ENCODE measurements around the gene DIS3L.
"Not testable (repeated sequence)": the region's sequence is repeated elsewhere in the genome, so short reads cannot be mapped to it uniquely, and the experiment has no call there.

DIS3L gene

DNA sequence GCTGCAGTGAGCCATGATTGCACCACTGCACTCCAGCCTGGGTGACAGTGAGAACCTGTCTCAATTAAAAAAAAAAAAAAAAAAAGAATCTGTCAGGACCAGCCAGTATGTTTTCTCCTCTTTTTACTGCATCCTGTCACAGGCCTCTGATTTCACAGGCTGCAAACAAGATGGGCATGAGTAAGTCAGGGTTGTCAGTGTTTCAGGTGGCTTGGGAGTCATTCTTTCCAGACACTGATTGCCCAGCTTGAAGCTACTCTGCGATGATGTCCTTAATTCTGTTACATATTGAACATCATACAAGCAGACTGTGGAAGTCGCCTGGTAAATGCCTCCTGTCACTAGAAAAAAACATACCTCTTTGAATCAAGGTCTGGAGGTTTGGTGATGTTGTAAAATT is 18.8 kb downstream of the DIS3L start:
- DNase-seq, result no peak

DNA sequence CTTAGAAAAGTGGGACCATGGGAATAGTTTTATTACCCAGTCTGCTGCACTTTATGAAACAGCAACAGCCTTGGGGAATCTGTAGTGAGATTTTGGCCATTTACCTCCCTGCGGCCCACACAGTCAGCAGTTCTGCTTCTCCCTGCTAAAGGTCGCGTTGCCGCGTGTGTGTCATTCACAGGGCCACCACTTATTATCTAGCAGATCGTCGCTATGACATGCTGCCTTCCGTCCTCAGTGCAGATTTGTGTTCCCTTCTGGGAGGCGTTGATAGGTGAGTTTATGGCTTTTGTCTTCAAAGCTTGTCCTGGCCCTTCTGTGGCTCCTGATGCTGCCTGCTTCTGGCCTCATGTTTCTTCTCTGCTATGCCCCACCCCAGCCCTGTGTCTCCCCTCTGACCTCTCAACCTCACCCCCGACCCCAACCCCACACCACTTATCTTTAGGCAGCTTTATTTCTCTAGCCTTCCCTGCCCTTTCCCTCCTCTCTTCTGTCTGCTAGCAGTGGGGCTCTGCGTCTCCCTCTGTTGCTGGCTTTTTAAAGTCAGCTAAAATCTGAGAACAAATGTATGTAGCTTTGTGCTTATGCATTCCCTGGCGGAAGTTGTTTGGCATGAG is 30.1 kb downstream of the DIS3L start:
- no peak for DNase-seq

DNA sequence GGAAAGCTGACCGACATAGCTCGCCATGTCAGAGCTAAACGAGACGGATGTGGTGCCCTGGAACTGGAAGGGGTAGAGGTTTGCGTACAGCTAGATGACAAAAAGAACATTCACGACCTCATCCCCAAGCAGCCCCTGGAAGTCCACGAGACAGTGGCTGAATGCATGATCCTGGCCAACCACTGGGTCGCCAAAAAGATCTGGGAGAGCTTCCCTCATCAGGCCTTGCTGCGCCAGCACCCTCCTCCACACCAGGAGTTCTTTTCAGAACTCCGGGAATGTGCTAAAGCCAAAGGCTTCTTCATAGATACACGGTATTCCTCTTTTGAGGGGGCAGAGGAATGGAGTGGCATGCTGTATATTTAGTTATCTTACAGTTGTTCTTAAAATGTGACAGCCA is 32.7 kb downstream of the DIS3L start:
- no peak for DNase-seq

DNA sequence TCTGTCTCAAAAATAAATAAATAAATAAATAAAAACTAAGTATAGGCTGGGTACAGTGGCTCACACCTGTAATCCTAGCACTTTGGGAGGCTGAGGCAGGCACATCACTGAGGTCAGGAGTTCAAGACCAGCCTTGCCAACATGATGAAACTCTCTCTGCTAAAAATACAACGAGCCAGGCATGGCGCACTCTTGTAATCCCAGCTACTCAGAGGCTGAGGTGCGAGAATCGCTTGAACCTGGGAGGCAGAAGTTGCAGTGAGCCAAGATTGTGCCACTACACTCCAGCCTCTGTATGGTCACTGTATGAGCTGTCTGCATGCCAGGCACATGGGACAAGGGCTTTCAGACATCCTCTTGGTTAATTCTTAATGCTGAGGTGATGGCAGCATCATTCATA is 34.4 kb downstream of the DIS3L start:
- DNase-seq, result no peak

DNA sequence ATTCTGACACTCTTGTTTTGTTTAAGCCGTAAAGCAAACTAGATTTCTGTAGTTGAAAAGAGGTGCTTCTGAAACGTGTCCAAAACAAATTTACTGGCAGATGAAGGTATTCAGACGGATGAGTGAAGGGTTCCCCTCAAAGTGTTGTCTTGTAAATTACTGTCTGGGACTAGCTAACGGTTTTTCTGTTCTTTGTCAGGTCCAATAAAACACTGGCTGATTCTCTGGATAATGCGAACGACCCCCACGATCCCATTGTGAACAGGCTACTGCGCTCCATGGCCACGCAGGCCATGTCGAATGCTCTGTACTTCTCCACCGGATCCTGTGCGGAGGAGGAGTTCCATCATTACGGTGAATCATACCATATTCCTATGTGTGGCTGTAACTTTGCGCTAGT is 35.4 kb downstream of the DIS3L start:
- DNase-seq, result no peak

DNA sequence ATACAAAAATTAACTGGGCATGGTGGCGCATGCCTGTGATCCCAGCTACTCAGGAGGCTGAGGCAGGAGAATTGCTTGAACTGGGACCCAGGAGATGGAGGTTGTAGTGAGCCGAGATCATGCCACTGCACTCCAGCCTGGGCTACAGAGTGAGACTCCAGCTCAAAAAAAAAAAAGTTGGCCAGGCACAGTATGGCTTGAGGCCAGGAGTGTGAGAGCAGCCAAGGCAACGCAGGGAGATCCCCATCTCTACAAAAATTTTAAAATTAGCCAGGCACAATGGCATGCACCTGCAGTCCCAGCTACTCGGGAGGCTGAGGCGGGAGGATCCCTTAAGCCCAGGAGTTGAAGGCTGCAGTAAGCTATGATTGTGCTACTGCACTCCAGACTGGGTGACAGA is 55.2 kb downstream of the DIS3L start:
- not testable (repeated sequence) for DNase-seq

DNA sequence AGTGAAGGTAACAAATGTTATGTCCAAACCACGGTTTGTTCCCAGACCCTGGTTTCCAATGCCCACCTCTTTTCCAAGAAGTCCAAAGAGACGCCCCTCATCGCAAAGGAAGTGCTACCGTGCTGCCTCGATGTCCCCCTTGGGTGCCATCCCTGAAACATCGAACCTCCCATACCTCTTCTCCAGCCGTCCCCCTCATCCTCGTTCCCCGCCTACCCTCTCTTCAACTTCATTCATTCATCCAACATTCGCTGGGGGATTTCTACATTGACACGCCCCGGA is 62.6 kb downstream of the DIS3L start:
- DNase-seq, result no peak

DNA sequence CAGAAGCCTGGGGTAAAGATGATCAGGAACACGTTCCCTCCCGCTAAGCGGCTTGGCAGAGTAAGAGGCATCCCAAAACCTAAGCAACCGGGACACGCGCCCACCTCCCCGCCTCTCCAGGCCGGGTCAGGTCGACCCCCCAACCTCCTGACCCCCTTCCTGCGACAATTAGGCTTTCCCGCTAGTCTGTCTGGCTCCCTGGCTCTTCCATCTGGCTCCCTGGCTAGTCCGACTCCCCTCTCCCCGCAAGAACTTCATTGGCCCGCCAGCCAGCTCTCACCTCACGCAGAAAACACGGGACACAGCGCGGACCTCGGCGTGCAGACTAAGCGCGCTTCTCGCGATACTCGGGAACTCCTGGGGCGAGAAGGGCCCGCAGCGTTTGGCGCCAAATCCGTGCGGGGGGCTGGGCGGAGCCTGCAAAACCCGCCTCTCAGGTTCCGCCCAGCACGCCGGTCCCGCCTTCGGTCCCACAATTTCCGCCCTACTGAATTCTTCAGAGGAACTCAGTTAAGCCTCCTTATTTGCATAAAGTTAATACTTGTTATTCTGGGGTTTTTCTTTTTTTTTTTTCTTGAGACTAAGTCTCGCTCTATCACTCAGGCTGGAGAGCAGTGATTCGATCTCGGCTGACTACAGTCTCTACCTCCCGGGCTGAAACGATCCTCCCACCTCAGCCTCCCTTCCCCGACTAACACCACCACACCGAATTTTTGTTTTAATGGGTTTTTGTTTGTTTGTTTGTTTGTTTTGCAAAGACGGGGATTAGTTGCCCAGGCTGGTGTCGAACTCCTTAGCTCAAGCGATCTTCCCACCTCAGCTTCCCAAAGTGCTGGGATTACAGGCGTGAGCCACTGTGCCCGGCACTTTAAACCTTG is 63.2 kb downstream of the DIS3L start, which contains the start of gene TIPIN:
TSS of gene TIPIN (minus strand) at position 327 of the 878 bp plus-strand sequence. CDS start 3,738 bp downstream, outside the sequence.
- DNase-seq, result no peak

DNA sequence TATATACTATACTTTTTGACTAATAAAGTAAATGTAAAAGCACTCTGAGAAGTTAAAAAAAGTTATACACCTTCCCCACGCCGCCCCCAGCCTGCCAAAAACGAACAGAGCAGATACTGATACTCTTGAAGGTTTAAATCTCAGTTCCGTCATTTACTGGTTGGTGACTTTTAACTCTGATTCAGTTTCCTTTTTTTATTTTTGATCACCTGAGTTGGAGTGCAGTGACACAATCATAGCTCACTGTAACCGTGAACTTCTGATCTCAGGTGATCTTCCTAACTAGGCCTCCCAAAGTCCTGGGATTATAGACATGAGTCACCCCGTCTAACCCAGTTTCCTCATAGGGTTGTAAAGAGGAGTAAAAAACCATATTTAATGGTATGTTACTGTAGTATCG is 66.4 kb downstream of the DIS3L start:
- DNase-seq, result no peak

DNA sequence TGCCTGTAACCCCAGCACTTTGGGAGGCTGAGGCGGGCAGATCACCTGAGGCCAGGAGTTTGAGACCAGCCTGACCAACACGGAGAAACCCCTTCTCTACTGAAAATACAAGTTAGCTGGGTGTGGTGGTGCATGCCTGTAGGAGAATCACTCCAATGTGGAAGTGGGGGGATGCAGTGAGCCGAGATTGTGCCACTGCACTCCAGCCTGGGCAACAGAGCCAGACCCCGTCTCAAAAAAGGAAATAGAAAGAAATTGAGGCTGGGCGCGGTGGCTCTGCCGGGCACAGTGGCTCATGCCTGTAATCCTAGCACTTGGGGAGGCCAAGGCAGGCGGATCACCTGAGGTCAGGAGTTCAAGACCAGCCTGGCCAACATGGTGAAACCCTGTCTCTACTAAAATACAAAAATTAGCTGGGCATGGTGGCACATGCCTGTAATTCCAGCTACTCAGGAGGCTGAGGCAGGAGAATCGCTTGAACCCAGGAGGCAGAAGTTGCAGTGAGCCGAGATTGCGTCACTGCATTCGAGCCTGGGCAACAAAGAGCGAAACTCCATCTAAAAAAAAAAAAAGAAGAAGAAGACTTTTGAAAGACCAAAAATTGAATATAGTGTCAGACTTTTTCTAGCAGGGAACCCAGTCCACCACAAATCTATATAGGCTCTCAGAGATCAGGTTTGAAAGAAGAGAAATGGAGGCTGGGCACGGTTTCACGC is 68.5 kb downstream of the DIS3L start:
- not testable (repeated sequence) for DNase-seq

DNA sequence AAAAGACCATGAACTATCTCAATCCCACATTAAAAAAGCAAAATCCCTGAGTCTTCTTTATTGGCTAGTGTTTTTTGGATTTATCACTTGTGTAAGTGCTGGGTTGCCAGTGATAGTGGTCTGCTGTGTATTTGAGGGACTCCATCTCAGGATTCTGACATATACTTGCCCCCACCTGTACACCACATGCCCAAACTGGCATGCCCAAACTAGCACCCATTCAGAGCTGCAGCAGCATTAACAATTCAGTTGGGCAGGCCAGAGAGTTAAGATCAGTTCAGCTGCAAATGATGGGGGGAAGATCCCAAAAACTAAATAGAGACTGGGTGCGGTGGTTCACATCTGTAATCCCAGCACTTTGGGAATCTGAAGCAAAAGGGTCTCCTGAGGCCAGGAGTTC is 69.4 kb downstream of the DIS3L start:
- DNase-seq, result no peak

DNA sequence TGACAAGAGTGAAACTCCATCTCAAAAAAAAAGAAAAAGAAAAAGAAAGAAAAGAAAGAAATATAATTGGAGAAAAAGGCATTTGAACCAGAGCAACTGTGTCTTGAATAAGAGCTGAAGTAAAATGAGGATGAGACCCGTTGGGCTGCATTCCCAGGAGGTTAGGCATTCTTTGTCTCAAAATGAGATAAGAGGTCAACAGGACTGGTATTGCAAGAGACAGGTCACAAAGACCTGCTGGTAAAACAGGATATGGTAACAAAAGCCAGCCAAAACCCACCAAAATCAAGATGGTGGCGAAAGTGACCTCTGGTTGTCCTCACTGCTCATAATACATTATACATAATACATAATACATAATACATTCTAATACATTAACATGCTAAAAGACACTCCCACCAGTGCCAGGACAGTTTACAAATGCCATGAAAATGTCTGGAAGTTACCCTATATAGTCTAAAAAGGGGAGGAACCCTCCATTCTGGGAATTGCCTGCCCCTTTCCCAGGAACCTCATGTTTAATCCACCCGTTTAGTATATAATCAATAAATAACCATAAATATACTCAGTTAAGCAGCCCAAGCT is 71.7 kb downstream of the DIS3L start:
- no peak for DNase-seq

DNA sequence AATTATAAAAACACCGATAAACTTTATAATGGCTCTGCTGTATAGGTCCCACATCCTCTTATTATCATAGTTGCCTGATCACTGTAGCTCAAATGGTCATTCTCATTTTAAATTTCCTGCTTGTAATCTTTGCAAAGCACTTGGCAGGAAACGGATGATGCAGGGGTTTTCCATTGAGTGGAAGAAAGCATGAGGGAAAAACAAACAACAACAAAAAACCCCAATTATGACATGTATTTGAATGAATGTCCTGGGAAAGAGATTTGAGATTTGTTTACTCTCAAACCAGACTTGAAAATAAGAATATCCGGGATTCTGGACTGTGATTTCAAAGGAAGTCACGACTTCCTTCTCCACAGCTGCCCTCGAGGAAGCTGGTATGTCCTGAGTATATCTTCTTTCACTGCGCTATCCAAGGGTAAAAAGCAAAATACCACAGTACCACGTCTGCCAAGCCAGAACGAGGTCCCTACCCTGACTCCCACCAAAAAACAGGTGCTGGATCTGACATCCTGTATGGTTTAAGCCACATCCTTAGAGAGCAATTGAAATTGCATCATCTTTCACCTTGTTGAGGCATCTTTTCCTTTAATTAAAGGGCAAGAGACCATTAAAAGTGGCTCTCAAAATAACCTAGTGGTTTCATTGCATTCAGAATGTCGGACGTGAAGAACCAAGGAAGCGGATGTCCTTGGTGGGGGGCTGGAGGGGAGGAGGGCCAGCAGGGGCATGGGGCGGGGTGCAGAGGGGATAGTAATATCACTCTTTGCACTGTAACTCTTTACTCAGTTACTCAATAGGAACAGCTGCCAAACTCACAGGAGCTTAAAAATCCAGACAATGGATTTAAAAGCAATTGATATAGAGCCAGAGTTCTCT is 76.6 kb downstream of the DIS3L start:
- no peak for DNase-seq

DNA sequence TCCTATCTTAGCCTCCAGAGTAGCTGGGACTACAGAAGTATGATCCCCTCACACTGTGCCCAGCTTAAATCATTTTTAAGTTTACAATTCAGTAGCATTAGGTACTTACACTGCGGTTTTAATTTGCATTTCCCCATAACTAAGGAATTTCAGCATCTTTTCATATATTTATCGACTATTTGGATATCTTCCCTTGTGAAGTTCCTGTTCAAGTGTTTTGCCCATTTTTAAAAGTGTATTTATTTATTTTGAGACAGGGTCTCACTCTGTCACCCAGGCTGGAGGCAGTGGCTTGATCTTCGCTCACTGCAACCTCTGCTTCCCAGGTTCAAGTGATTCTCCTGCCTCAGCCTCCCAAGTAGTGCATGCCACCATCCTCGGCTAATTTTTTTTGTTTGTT is 80.8 kb downstream of the DIS3L start:
- DNase-seq, result no peak

DNA sequence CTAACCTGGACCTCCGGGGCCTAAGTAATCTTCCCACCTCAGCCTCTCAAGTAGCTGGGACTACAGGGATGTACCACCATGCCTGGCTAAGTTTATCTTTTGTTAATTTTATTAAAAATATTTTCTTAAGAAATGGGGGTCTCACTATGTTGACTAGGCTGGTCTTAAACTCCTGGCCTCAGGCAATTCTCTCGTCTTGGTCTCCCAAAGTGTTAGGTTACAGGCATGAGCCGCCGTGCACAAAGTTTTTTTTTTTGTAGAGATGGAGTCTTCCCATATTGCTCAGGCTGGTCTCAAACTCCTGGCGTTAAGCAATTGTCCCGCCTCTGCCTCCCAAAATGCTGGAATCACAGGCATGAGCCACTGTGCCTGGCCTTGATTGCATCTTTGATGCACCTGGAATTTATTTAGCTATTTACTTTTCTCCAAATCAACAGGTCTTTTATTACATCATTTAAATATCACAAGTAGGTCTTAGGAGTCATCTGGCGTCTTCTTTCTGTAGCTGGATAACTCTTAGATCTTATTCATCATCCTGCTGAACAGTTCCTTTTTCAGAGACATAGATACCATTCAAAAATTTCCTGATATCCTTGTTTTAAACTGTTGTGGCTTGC is 85.6 kb downstream of the DIS3L start:
- no peak for DNase-seq

DNA sequence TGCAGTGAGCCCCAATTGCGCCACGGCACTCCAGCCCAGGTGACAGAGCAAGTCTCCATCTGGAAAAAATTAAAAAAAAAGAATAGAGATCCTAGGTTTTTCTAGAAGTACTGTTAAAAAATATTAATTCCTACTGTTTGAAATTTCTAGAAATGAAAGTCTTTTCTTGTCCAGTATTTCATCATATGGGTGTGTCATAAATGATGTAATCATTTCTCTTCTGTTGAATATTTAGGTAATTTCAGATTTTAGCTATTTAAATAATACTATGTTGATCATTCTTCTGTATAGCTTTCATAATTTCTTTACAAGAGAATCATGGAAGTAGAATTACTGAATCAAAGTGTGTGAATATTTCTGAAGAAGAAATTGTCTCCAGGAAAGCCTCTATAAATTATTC is 88.0 kb downstream of the DIS3L start:
- DNase-seq, result not testable (repeated sequence)

All from cortex of kidney (tissue), 1 donor.